ENCODE data around the gene GDF3.
A peak's percentile ranks its signal among the peaks of the same experiment; 100 is the strongest.

GDF3 gene

GRCh38 chr12:7666595-7666994 lies 29.0 kb downstream of the GDF3 start:
- no peak for DNase-seq

DNA sequence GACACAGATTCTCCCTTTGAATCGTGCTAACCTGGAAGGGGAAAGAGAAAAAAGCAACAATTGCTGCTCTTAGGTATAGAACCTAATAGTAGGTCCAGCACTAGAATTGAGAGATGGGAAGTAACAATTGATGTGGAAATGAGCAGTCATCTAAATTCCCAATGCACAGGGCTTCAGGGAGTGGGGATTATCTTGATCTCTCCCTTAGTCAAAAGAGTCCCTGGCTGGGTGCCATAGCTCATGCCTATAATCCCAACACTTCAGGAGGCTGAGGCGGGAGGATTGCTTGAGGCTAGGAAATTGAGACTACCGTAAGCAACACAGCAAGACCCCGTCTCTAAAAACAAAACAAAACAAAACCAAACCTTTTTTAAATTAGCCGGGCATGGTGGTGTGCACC lies 33.8 kb downstream of the GDF3 start:
- no peak for DNase-seq

DNA sequence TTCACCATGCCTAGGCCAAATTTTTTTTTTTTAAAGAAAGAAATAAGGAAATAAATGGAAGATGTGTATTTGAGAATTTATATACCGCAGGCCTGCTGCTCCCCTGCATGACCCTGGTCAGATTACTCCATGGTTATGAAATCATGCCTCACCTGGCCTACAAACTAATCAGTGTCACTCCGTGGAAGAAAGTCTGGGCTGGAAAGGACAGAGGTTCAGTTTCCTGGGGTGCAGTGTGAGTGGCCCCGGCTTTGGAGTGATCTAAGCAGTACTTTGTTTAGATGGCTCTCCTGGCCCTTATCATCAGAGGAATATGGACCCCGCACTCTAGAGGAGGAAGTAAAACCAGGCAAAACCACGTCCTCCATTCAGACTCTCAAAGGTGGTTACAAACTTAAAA lies 39.5 kb downstream of the GDF3 start:
- no peak for DNase-seq

GRCh38 chr12:7650091-7650490 lies 45.5 kb downstream of the GDF3 start:
- no peak for DNase-seq

- DNase-seq, result no peak
Measured at GRCh38 chr12:7647071-7647470, 48.5 kb downstream of the GDF3 start.

DNA sequence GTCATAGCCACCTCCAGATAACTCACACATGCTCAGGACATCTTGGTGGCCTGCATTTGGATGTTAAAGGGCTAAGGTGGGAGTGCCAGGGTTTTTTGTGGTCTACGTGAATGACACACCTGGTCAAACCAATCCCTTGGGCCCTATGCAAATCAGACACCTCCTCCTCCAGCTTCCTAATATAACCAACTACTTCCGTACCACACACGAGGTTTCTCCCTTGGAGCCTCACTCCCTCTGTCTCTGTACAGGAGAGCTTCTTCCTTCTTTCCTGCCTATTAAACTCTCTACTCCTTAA lies 49.4 kb downstream of the GDF3 start:
- no peak for DNase-seq

GRCh38 chr12:7645395-7646177 lies 50.0 kb downstream of the GDF3 start:
- DNase-seq, result peak; percentile 32

GRCh38 chr12:7642876-7643309 lies 52.7 kb downstream of the GDF3 start:
- DNase-seq, result no peak

GRCh38 chr12:7642287-7642686 lies 53.3 kb downstream of the GDF3 start:
- DNase-seq, result no peak

- DNase-seq, result peak; percentile 52
Measured at GRCh38 chr12:7640123-7640995, 55.2 kb downstream of the GDF3 start.

All from activated CD8-positive, alpha-beta memory T cell treated with anti-CD3 and anti-CD28 coated beads, Interleukin-2, amount 50 U/mL, for 4 hours (primary cell).